Adipose tissue (tissue), 3 donors: ENCODE results near the gene SCT. TPM values are rescaled to one million over a fixed set of nuclear protein-coding genes. Genes with fewer than 3 reads are reported as not detected.

Source experiments
- H3K27ac ChIP-seq: one replicate; pipeline ENCODE4 v1.5.1; 2013; ENCODE audit warnings: low read depth, low read length
- WGBS, 3 donors: extraction: QIAGEN DNeasy Blood & Tissue Kit; methylation state at CpG; one replicate each; pipeline ENCODE4 v1.1.7; 2013; 5-methylcytosine and 5-hydroxymethylcytosine counted together
- polyA plus RNA-seq, 3 donors: library from polyadenylated mRNA; stranded (reverse); fragments of 200-250 nt; gene quantifications; one replicate each; pipeline ENCODE4 v1.2.3, GENCODE V29; 2013
- donor health status: healthy with polysubstance abuse.
- donor health status: Bipolar disorder and iron deficiency.
- donor health status: healthy.

The SCT gene
- polyA plus RNA-seq, 3 donors, result not detected

- 29 to 62% (median 54%) methylated on average over 60 to 68 of the region's 68 CpGs for WGBS, 3 donors
- H3K27ac ChIP-seq, result peak overlapping the region; percentile 88
Observed at GRCh38 chr11:614623-615503, 12.1 kb downstream of the SCT start.

GRCh38 chr11:614021-614622, 12.9 kb downstream of the SCT start:
- no peak overlapping the region for H3K27ac ChIP-seq
- WGBS, 3 donors, result 71 to 80% (median 71%) methylated on average over 10 to 14 of the region's 14 CpGs

DNA sequence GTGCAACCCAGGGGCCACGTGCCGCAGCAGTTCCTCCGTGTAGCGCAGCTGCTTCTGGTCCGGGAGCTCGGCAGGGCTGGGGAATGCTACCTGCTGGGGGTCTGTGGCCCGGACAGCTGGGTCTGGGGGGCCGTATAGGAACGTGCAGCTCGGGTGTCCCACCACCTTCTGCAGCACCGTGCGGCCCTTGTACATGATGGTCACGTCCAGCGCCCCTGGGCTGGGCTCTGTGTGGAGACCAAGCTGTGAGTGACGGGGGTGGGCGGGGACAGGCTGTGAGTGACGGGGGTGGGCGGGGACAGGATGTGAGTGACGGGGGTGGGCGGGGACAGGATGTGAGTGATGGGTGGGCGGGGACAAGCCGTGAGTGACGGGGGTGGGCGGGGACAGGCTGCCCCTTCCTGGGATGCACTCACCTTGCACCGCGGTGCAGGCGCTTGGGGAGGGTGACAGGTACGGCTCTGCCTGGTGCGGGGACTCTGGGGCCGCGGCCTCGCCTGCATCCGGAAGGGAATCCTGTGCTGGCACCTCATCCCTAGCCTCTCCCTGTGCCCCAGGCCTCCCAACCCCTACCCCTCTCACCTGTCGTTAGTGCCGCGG, 13.5 kb downstream of the SCT start:
- H3K27ac ChIP-seq, result no peak overlapping the region
- 66 to 79% (median 73%) methylated on average over 31 to 36 of the region's 36 CpGs for WGBS, 3 donors

- H3K27ac ChIP-seq, result no peak overlapping the region
- WGBS, 3 donors, result 94 to 98% (median 95%) methylated on average over 10 of the region's 10 CpGs
Observed at GRCh38 chr11:612961-613300, 14.1 kb downstream of the SCT start.

DNA sequence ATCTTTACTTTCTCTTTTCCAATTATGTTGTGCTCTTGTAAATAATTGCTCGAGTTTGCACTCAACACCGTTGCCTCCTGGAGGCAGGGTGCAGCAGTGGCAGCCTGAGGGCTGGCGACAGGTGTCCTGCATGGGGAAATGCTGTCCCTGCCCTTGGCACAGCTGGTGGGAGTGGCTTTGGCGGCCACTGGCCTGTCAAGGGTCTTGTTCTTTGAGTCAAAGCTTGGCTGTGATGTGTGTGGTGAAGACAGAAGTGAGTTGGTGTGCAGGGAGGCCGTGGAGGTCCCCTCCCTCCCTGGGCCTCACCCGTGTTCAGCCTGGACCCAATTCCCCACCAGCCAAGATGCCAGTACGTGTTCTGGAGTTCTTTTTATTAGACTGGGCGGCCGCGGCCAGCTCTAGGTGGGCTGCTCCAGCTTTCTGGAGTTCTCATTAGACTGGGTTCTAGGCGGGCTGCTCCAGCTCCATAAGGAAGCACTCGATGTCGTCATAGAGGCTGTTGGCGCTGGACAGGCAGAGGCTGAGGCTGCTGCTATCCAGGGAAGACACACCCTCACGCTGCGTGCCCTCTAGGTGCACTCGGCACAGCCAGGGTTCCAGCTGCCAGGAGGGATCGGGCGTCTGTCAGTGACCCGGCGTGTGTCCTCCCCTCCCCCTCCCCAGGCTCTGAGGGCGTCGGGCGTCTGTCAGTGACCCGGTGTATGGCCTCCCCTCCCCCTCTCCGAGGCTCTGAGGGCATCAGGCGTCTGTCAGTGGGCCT, 14.6 kb downstream of the SCT start:
- no peak overlapping the region for H3K27ac ChIP-seq
- 74 to 81% (median 77%) methylated on average over 22 to 27 of the region's 27 CpGs for WGBS, 3 donors

DNA sequence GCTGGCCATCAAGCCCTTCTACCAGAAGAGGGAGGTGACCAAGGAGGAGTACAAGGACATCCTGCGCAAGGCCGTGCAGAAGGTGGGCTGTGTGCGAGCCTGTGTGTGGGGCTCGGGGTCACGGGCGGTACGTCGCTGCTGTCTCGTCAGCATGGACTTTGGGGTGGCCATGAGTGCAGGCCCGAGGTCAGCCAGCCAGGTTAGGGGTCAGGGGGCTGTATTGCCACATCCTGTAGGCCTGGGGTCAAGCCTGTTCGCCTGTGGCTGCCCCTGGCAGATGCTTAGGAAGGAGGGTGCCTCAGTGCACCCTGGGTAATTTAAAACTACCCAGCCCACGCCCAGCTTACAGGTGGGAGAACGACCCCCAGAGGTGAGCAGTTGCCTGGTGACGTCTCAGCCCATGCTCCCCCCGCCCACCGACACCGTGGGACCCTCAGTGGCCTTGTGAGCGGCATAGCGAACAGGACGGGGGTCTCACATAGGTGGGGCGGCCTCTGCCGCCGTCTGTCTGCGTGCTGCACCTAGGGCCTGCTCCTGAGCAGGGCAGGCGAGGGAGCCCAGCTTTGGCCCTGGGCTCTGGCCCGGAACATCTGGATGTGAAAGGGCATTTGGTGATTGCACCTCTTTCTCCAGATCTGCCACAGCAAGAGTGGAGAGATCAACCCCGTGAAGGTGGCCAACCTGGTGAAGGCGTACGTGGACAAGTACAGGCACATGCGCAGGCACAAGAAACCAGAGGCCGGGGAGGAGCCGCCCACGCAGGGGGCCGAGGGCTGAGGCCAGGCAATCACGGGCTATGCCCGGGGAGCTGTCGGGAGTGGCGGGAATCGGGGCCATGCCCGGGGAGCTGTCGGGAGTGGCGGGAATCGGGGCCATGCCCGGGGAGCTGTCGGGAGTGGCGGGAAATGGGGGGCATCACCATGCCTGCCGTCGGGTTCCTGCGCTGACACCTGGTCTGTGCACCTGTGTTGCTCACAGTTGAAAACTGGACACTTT, 15.7 kb downstream of the SCT start:
- WGBS, 3 donors, result 84 to 90% (median 88%) methylated on average over 47 to 49 of the region's 49 CpGs
- no peak overlapping the region for H3K27ac ChIP-seq

GRCh38 chr11:610146-610801, 16.7 kb downstream of the SCT start:
- WGBS, 3 donors, result 92 to 97% (median 94%) methylated on average over 18 of the region's 18 CpGs
- H3K27ac ChIP-seq, result no peak overlapping the region

- no peak overlapping the region for H3K27ac ChIP-seq
- 92 to 95% (median 94%) methylated on average over 23 to 28 of the region's 28 CpGs for WGBS, 3 donors
Observed at GRCh38 chr11:609341-609811, 17.6 kb downstream of the SCT start.

GRCh38 chr11:608791-609251, 18.2 kb downstream of the SCT start:
- 62 to 89% (median 74%) methylated on average over 26 to 28 of the region's 28 CpGs for WGBS, 3 donors
- H3K27ac ChIP-seq, result no peak overlapping the region

- 85 to 90% (median 86%) methylated on average over 41 to 45 of the region's 45 CpGs for WGBS, 3 donors
- no peak overlapping the region for H3K27ac ChIP-seq
Observed at GRCh38 chr11:607971-608659, 18.9 kb downstream of the SCT start.

GRCh38 chr11:607020-607780, 19.8 kb downstream of the SCT start:
- 86 to 96% (median 93%) methylated on average over 35 of the region's 35 CpGs for WGBS, 3 donors
- no peak overlapping the region for H3K27ac ChIP-seq

DNA sequence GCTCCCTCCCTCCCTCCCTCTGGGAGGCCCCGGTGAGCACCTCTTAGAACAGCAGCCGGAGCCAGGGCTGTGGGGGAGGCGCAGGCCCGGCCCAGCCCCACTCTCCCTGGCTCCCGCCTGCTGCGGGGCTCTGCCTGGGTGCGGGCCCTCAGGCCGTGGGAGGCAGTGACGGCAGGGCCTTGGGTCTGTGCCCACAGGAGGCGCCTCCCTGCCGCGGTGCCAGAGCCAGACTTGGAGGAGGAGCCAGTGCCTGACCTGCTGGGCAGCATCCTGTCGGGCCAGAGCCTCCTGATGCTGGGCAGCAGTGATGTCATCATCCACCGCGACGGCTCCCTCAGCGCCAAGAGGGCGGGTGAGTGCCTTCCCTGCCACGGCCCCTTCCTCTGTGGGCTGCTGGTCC, 20.7 kb downstream of the SCT start:
- WGBS, 3 donors, result 72 to 77% (median 75%) methylated on average over 9 to 19 of the region's 19 CpGs
- H3K27ac ChIP-seq, result no peak overlapping the region

GRCh38 chr11:605286-606129, 21.5 kb downstream of the SCT start:
- H3K27ac ChIP-seq, result no peak overlapping the region
- WGBS, 3 donors, result 92 to 94% (median 93%) methylated on average over 32 to 33 of the region's 33 CpGs

GRCh38 chr11:603154-603553, 23.8 kb downstream of the SCT start:
- 92 to 96% (median 95%) methylated on average over 13 of the region's 13 CpGs for WGBS, 3 donors

More at GRCh38 chr11:603154-603553, 23.8 kb downstream of the SCT start:
- H3K27ac ChIP-seq, result no peak overlapping the region
